ENCODE data around the gene HPN.

Gene HPN

DNA sequence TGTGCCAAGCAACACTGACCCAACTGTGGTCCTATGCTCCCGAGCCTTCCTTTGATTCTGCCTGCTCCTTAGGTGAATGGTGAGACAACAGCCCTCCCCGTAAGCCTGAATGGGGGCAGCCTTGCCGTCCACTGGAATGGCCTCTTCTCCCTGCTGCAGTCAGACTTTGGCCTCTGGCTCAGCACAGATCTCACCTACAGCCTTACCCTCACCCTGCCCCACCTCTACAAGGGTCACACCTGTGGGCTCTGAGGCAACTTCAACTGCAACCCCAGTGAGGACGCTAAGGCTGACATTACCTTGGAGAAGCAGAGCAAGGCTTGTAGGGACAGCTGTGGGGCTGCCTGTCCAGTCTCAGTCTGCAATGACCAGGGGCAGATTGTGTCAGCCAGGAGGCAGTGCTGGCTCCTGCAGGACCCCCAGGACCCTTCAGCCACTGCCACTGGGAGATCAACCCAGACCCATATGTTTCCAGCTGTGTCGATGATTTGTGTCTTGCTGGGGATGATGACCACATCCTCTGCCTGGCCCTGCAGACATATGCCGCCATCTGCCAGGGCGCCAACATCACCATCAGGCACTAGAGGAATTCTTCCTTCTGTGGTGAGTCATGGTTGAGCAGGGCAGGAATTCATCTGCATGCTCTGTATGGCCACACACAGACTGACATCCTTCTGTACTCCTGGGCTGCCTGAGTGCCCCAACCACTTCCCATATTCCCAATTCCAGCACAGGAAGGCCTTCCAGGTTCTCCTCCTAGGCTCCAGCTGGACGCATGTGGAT is 46.8 kb downstream of the HPN start:
- Histone ChIP-seq H2AFZ (ENCODE audit: low read depth, low read length, severe bottlenecking) (no peak overlapping the region), H3K4me2 (ENCODE audit: low read depth, low read length, poor library complexity, severe bottlenecking) (no peak overlapping the region), H3K9me2 (replicated peaks; ENCODE audit: insufficient read depth, low read length) (no peaks in the 10 kb centered on the region), H3K9ac (ENCODE audit: low read length) (no peak overlapping the region), H3K4me3 (ENCODE audit: insufficient read depth, low read length, poor library complexity, severe bottlenecking) (no peak overlapping the region), H3K36me3 (ENCODE audit: low read length) (no peaks in the 10 kb centered on the region), H3F3A (ENCODE audit: insufficient read depth) (peaks cover 22% of the 10 kb centered on the region), H3K27ac (ENCODE audit: low read depth, low read length) (peak overlapping the region; percentile 25; the same call in 1 of the 2 replicates), H3K9me3 (ENCODE audit: insufficient read depth, low read length) (no peaks in the 10 kb centered on the region), H3K79me2 (ENCODE audit: insufficient read depth, low read length) (no peaks in the 10 kb centered on the region), H3K27me3 (ENCODE audit: low read length) (no peaks in the 10 kb centered on the region), H4K20me1 (ENCODE audit: low read depth, low read length) (no peaks in the 10 kb centered on the region)
- TF ChIP-seq EZH2phosphoT487 (conservative IDR thresholded peaks at IDR 0.05; ENCODE audit: low read length): no peak
- TF ChIP-seq, protein P1, sequence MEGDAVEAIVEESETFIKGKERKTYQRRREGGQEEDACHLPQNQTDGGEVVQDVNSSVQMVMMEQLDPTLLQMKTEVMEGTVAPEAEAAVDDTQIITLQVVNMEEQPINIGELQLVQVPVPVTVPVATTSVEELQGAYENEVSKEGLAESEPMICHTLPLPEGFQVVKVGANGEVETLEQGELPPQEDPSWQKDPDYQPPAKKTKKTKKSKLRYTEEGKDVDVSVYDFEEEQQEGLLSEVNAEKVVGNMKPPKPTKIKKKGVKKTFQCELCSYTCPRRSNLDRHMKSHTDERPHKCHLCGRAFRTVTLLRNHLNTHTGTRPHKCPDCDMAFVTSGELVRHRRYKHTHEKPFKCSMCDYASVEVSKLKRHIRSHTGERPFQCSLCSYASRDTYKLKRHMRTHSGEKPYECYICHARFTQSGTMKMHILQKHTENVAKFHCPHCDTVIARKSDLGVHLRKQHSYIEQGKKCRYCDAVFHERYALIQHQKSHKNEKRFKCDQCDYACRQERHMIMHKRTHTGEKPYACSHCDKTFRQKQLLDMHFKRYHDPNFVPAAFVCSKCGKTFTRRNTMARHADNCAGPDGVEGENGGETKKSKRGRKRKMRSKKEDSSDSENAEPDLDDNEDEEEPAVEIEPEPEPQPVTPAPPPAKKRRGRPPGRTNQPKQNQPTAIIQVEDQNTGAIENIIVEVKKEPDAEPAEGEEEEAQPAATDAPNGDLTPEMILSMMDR (IDR thresholded peaks at IDR 0.05; ENCODE audit: insufficient read depth, low read length, poor library complexity, severe bottlenecking): no peak

DNA sequence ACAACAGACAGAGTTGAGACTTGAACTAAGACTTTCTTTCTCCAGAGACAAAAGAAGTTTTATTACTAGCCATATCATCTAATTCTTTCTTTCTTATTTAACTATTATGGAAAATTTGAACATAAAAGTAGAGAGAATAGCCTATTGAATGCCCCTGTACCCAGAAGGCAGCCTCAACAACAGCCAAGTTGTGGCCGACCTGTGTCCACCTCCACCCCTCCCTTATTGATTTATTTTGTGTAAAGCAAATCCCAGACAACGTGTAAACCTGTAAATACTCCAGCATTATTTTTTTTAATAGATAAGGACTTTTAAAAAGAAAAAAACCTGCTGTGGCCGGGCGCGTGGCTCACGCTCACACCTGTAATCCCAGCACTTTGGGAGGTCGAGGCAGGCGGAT is 48.0 kb downstream of the HPN start:
- Histone ChIP-seq H3K36me3 (ENCODE audit: low read length) (no peaks in the 10 kb centered on the region), H3K4me3 (ENCODE audit: insufficient read depth, low read length, poor library complexity, severe bottlenecking) (no peak overlapping the region), H3K9me2 (replicated peaks; ENCODE audit: insufficient read depth, low read length) (no peaks in the 10 kb centered on the region), H3K27me3 (ENCODE audit: low read length) (no peaks in the 10 kb centered on the region), H3K4me2 (ENCODE audit: low read depth, low read length, poor library complexity, severe bottlenecking) (no peak overlapping the region), H3F3A (ENCODE audit: insufficient read depth) (peaks cover 25% of the 10 kb centered on the region), H4K20me1 (ENCODE audit: low read depth, low read length) (no peaks in the 10 kb centered on the region), H3K9ac (ENCODE audit: low read length) (no peak overlapping the region), H2AFZ (ENCODE audit: low read depth, low read length, severe bottlenecking) (no peak overlapping the region), H3K27ac (ENCODE audit: low read depth, low read length) (peak overlapping the region; percentile 24), H3K9me3 (ENCODE audit: insufficient read depth, low read length) (no peaks in the 10 kb centered on the region), H3K79me2 (ENCODE audit: insufficient read depth, low read length) (no peaks in the 10 kb centered on the region)
- no peak for TF ChIP-seq EZH2phosphoT487 (conservative IDR thresholded peaks at IDR 0.05; ENCODE audit: low read length)
- TF ChIP-seq, protein P1 (IDR thresholded peaks at IDR 0.05; ENCODE audit: insufficient read depth, low read length, poor library complexity, severe bottlenecking): no peak

DNA sequence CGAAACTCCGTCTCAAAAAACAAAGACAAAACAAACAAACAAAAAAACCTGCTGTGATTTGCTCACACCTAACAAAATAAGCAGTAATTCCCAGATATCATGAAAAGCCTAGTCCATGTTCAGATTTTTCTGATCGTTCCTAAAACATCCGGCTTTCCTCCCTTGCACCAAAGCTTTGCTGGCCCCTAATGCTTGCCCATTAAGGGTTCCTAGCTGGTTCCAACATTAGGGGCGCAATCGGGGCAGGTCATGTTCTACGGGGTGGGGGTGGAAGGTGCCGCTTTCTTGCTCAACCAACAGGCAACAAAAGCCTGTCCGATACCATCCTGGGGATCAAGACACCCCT is 48.6 kb downstream of the HPN start:
- Histone ChIP-seq H3K4me3 (ENCODE audit: insufficient read depth, low read length, poor library complexity, severe bottlenecking) (no peak overlapping the region), H3K9me2 (replicated peaks; ENCODE audit: insufficient read depth, low read length) (no peaks in the 10 kb centered on the region), H3K36me3 (ENCODE audit: low read length) (no peaks in the 10 kb centered on the region), H4K20me1 (ENCODE audit: low read depth, low read length) (no peaks in the 10 kb centered on the region), H3F3A (ENCODE audit: insufficient read depth) (peaks cover 28% of the 10 kb centered on the region), H3K79me2 (ENCODE audit: insufficient read depth, low read length) (no peaks in the 10 kb centered on the region), H3K9ac (ENCODE audit: low read length) (peak overlapping the region; percentile 39), H3K9me3 (ENCODE audit: insufficient read depth, low read length) (no peaks in the 10 kb centered on the region), H3K27me3 (ENCODE audit: low read length) (no peaks in the 10 kb centered on the region), H3K4me2 (ENCODE audit: low read depth, low read length, poor library complexity, severe bottlenecking) (peak overlapping the region; percentile 52), H3K27ac (ENCODE audit: low read depth, low read length) (no peak overlapping the region; the same call in 1 of the 2 replicates), H2AFZ (ENCODE audit: low read depth, low read length, severe bottlenecking) (peak overlapping the region; percentile 89)
- TF ChIP-seq EZH2phosphoT487 (conservative IDR thresholded peaks at IDR 0.05; ENCODE audit: low read length): no peak
- TF ChIP-seq, protein P1 (IDR thresholded peaks at IDR 0.05; ENCODE audit: insufficient read depth, low read length, poor library complexity, severe bottlenecking): no peak

All from SU-DHL-6 (cell line).